Adipocyte (in vitro differentiated cells): Measurements from ENCODE around the gene CCL22.

Experiments
- DNase-seq: peaks from one replicate; pipeline ENCODE4 v3.0.0-alpha.2; 2015; ENCODE audit warnings: low read depth
- H3K27me3 ChIP-seq: replicated peaks from 2 replicates; pipeline ENCODE4 v1.7.0; 2013; ENCODE audit warnings: mild to moderate bottlenecking, low read length, moderate library complexity; ENCODE audit not compliant: control insufficient read depth, insufficient read depth
- H3K36me3 ChIP-seq: 2 replicates; pipeline ENCODE4 v1.7.0; 2013; ENCODE audit warnings: low read length, mild to moderate bottlenecking, moderate library complexity; ENCODE audit not compliant: control insufficient read depth, insufficient read depth, severe bottlenecking
- H3K4me1 ChIP-seq: 2 replicates; pipeline ENCODE4 v1.7.0; 2013; ENCODE audit warnings: mild to moderate bottlenecking, low read length, moderate library complexity; ENCODE audit not compliant: control insufficient read depth, insufficient read depth
- H3K4me3 ChIP-seq: 2 replicates; pipeline ENCODE4 v1.7.0; 2013; ENCODE audit warnings: mild to moderate bottlenecking, low read length, moderate library complexity
- H3K9ac ChIP-seq: 2 replicates; pipeline ENCODE4 v1.7.0; 2013; ENCODE audit warnings: mild to moderate bottlenecking, low read length, moderate library complexity
- H3K9me3 ChIP-seq: 2 replicates; pipeline ENCODE4 v1.7.0; 2013; ENCODE audit warnings: mild to moderate bottlenecking, low read length, moderate library complexity; ENCODE audit not compliant: control insufficient read depth

CCL22 gene, protein sequence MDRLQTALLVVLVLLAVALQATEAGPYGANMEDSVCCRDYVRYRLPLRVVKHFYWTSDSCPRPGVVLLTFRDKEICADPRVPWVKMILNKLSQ

DNA sequence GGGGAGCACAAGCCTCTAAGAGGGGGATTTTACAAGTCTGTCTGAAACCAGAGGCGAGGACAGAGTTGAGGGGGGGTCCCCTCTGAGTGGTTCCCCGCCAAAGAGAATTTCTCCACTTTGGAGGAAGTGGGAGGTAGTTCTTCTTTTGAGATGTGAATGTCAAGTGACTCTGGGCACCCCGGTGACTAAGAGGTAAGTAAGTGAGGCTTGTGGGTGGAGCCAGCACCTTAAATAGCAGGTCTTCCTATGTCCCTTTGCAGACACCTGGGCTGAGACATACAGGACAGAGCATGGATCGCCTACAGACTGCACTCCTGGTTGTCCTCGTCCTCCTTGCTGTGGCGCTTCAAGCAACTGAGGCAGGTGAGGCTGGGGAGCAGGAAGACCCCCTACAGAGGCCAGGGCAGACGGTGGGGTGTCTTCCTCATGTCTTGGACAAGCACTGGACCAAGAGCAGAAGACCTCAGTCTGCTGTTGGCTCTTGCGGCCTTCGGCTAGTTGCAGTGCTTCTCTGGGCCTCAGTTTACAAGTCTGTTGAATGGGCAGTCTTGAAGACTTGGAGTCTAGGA lies at the start of gene CCL22:
CCL22 (plus strand) TSS at position 257 of the 569 bp plus-strand sequence; CDS start at position 291, 34 bp downstream.
- Histone ChIP-seq H3K4me3 (no peak within 1 kb of the TSS), H3K36me3 (no peaks in the 10 kb centered on the region), H3K4me1 (no peaks in the 10 kb centered on the region), H3K9ac (no peak within 1 kb of the TSS), H3K27me3 (peaks cover 22% of the 10 kb centered on the region), H3K9me3 (no peaks in the 10 kb centered on the region)
- no peak for DNase-seq

DNA sequence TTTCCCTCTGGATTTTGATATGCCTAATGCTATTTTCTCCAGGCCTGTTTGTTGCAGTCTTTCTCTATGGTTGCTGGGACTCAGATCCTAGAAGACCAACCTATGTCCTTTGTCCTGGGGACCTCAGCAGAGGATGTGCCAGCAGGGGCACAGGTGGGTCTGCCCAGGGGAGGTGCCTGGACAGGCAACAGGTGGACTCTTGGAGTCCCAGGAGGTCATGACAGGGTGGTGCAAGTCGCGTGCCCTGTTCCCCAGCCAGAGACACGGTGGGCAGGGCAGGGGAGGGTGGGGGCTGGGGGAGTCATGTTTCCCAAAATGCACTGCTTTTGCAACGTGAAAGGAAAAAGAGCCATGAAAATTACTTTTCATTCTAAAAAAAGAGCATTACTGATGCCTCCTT lies 47.8 kb upstream of the CCL22 start:
- no peak for DNase-seq
- H3K4me1 ChIP-seq = peaks cover 6% of the 10 kb centered on the region
- no peaks in the 10 kb centered on the region for H3K9me3 ChIP-seq
- no peaks in the 10 kb centered on the region for H3K36me3 ChIP-seq
- no peak overlapping the region for H3K9ac ChIP-seq
- no peak overlapping the region for H3K4me3 ChIP-seq
- peaks cover 19% of the 10 kb centered on the region for H3K27me3 ChIP-seq

DNA sequence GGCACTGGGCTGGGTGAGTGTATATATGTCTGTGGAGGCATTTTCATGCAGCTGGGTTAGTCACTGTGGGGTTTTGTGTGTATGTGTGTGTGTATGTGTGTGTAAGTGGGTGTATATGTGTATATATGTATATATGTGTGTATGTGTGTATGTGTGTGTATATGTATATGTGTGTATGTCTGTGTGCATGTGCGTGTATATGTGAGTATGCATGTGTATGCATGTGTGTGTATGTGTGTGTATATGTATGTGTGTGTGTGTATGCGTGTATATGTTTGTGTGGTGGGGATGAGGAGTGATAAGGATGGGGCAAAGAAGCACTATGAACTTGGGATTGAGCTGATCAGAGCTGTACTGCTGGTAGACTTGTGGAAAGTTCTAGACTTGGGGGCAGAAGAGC lies 45.1 kb upstream of the CCL22 start:
- Histone ChIP-seq H3K27me3 (peaks cover 7% of the 10 kb centered on the region), H3K9me3 (no peaks in the 10 kb centered on the region), H3K9ac (no peak overlapping the region), H3K36me3 (no peaks in the 10 kb centered on the region), H3K4me3 (no peak overlapping the region), H3K4me1 (peaks cover 32% of the 10 kb centered on the region)
- no peak for DNase-seq

DNA sequence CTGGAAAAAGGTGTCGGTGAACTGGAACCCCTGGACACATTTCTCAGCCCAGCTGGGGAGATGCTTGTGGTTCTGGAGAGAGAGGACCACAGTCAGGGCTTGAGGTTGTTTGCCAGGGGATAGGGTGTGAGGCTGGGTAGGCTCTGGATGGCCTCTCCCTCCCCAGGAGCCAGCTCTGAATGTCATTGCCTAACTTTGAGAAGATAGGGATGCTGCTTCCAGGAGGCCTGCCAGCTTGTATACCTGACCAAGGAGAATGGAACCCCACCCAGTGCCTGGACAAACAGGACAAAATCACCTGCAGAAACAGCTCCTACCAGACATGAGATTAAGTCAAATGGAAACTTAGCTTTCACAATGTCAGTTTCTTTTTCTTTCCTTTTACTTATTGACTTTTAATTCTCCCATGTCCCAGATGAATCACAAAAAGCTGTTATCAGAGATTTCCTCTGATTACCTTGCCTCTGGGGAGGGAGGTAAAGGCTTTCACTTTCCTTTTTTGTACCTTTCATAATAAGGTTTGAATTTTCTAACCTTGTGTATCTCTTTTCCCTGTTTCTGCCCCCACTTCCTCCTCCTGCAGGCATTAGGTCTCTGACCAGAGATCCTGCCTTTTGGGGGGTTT lies 44.3 kb upstream of the CCL22 start:
- Histone ChIP-seq H3K4me3 (no peak overlapping the region), H3K36me3 (no peaks in the 10 kb centered on the region), H3K4me1 (peaks cover 32% of the 10 kb centered on the region), H3K27me3 (peaks cover 7% of the 10 kb centered on the region), H3K9ac (peak overlapping the region; percentile 31), H3K9me3 (no peaks in the 10 kb centered on the region)
- DNase-seq = no peak

DNA sequence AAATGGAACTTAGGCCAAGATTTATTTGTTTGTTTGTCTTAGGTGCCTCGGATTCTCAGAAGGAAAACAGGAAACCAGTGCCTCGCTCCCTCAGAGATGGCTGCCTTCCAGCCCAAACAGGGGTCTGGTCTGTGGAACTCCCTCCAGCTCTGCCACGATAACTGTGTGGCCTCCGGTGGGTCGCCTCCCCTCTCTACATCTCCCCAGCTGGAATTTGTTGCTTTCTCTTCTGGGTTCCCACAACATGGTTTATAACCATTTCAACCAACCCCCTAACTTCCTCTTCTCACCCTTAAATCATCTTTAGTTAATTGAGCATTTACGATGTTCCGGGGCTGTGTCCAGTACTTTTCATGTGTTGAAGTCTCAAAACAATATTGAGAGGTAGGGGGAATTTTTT lies 43.2 kb upstream of the CCL22 start:
- Histone ChIP-seq H3K9me3 (no peaks in the 10 kb centered on the region), H3K4me3 (no peak overlapping the region), H3K4me1 (peaks cover 32% of the 10 kb centered on the region), H3K36me3 (no peaks in the 10 kb centered on the region), H3K9ac (no peak overlapping the region), H3K27me3 (peaks cover 7% of the 10 kb centered on the region)
- no peak for DNase-seq

DNA sequence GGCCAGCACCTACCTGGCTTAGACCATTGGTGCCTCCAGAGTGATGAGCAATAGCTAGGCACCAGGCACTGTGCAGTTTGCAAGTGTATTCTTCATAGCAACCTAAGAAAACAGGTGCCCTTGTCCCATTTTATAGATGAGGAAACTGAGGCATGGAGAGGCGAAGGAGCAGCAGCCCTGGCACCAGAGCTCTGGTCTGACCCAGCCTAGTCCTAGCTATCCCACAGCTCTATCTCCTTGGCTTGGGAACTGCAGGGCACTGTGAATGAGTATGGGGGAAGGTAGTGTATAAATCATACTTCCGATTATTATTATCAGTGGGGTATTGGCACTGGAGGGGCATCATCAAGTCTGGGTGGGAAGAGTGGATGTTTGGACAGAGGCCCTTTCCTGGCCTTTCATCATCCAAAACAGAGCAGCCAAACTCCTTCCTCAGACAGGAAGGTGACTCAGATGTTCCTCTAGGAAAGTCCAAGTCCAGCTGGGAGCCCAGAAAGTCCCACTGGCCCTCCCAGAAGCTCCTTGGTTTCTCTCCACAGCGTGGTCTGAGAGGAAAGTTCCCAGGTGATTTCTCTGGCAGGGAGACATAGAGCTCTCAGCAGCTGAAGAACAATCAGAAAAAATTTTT lies 42.1 kb upstream of the CCL22 start:
- no peaks in the 10 kb centered on the region for H3K36me3 ChIP-seq
- H3K4me3 ChIP-seq = peak overlapping the region; percentile 49
- H3K27me3 ChIP-seq = peaks cover 7% of the 10 kb centered on the region
- DNase-seq = peak; percentile 90
- peak overlapping the region; percentile 70 for H3K9ac ChIP-seq
- peaks cover 32% of the 10 kb centered on the region for H3K4me1 ChIP-seq
- no peaks in the 10 kb centered on the region for H3K9me3 ChIP-seq

DNA sequence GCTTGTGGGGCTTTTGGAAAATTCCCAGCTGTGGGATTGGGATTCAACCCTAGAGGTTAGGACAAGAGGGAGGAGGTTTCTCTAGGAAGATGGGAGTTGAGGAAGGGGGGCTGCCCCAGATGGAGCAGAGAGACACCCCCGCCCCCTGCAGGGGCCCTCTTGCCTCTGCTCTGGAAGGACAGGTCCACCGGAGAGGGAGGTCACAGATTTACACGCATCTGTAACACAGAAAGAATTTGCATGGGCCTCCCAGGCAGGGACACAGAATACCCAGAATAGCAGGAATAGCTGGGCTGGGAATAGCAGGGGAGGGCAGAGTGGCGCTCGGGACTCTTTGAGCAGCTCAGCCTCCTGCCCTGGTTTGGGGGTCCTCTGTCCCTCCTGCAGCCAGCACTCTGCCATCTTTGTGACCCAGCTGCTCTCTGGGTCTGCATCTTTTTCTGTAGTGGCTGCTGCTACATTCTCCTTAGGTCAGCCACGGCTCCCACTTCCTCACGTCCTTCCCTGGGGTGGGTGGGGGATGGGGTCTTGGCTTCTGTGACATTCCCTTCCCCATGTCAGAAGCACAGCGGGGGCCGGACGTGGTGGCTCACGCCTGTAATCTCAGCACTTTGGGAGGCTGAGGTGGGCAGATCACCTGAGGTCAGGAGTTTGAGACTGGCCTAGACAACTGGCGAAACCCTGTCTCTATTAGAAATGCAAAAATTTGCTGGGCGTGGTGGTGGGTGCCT lies 40.2 kb upstream of the CCL22 start:
- Histone ChIP-seq H3K9ac (peak overlapping the region; percentile 56), H3K9me3 (no peaks in the 10 kb centered on the region), H3K36me3 (no peaks in the 10 kb centered on the region), H3K27me3 (no peaks in the 10 kb centered on the region), H3K4me3 (no peak overlapping the region), H3K4me1 (peaks cover 32% of the 10 kb centered on the region)
- peak; percentile 73 for DNase-seq

DNA sequence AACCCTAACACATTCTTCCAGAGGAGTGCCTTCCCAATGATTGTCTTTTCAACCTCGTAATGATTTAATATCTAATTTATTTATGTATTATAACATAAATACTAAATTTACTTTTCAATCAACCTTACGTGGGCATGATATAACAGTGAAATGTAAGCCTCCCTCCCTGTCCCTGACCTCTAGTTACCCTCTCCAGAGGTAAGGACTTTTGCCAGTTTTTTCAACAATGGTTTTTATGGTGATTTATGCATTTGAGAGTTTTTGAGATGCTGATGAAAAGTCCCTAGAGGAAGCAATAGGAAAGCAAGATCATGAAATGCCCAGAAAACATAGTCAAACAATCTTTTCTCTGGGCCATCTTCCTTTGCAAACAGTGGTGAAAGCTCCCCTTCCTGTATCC lies 38.9 kb upstream of the CCL22 start:
- Histone ChIP-seq H3K9me3 (no peaks in the 10 kb centered on the region), H3K36me3 (no peaks in the 10 kb centered on the region), H3K27me3 (no peaks in the 10 kb centered on the region)

DNA sequence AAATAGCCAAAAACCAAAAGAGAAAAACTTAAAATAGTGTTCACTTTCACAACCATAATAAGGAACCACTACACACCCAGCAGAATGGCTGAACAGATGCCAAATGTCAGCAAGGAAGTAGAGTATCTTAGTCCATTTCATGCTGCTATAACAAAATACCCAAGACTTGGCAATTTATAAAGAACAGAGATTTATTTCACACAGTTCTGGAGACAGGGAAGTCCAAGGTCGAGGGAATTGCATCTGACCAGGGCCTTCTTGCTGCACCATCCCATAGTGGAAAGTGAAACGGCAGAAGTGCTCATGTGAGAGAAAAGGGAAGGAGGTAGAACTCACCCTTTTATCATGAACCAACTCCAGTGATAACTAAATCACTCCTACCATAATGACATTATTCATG lies 33.8 kb upstream of the CCL22 start:
- H3K9ac ChIP-seq = peak overlapping the region; percentile 6
- H3K27me3 ChIP-seq = no peaks in the 10 kb centered on the region
- H3K4me3 ChIP-seq = no peak overlapping the region
- peaks cover 16% of the 10 kb centered on the region for H3K4me1 ChIP-seq
- H3K9me3 ChIP-seq = peaks cover 9% of the 10 kb centered on the region
- H3K36me3 ChIP-seq = no peaks in the 10 kb centered on the region
- DNase-seq = no peak

More for the DNA sequence above, 38.9 kb upstream of the CCL22 start:
- no peak overlapping the region for H3K9ac ChIP-seq
- H3K4me1 ChIP-seq = peaks cover 30% of the 10 kb centered on the region
- H3K4me3 ChIP-seq = no peak overlapping the region
- DNase-seq = no peak

DNA sequence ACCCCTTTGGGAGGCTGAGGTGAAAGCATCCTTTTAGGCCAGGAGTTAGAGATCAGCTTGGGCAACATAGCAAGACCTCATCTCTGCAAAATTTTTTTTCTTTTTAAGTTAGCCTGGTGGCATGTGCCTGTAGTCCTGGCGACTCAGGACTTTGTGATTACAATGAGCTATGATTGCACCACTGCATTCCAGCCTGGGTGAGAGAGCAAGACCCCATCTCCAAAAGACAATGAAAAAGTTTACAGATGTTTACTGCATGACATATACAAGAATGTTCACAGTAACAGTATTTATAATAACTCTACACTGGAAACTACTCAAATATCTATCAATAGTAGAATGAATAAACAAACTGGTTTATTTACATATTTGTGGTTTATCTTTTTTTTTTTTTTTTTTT lies 33.1 kb upstream of the CCL22 start:
- Histone ChIP-seq H3K4me1 (peaks cover 16% of the 10 kb centered on the region), H3K9me3 (peaks cover 9% of the 10 kb centered on the region), H3K9ac (no peak overlapping the region), H3K4me3 (no peak overlapping the region), H3K27me3 (no peaks in the 10 kb centered on the region), H3K36me3 (no peaks in the 10 kb centered on the region)
- peak; percentile 46 for DNase-seq

DNA sequence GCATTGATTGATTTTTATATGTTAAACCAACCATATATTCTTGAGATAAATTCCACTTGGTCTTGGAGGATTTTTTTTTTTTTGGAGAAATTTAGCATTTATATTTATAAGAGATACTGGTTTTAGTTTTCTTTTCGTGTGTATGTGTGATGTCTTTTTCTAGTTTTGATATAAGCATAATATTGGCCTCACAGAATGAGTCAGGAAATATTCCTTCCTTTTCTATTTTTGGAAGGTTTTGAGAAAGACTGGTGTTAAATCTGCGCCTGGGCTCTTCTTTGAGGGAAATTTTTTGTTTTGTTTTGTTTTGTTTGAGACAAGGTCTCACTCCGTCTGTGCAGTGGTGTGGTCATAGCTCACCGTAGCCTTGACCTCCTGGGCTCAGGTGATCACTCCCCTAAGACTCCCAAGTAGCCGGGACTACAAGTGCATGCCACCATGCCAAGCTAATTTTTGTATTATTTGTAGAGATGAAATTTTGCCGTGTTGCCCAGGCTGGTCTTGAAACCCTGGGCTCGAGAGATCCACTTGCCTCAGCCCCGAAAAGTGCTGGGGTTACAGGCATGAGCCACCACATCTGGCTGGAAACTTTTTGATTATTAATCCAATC lies 28.8 kb upstream of the CCL22 start:
- H3K9ac ChIP-seq = no peak overlapping the region
- H3K36me3 ChIP-seq = no peaks in the 10 kb centered on the region
- no peak for DNase-seq
- no peaks in the 10 kb centered on the region for H3K27me3 ChIP-seq
- peaks cover 22% of the 10 kb centered on the region for H3K9me3 ChIP-seq
- no peak overlapping the region for H3K4me3 ChIP-seq
- H3K4me1 ChIP-seq = peaks cover 11% of the 10 kb centered on the region
